Subcutaneous adipose tissue (tissue), 4 donors: ENCODE data around the gene HMCES. TPM values are rescaled to one million over a fixed set of nuclear protein-coding genes. Genes with fewer than 3 reads are reported as not detected.

ENCODE experiments used
- CTCF ChIP-seq: fragments of 450-650 bp; IDR thresholded peaks from one replicate; pipeline ENCODE4 v1.5.1; 2016; ENCODE audit warnings: low read depth, mild to moderate bottlenecking, control low read depth, antibody characterized with exemption, moderate library complexity
- total RNA-seq, 4 donors: library from RNA; depleted of rRNA; stranded (reverse); fragments of >200 nt; gene quantifications; one replicate each; pipeline ENCODE4 v1.1.0, GENCODE V29; 2016

HMCES gene
- total RNA-seq, 4 donors from 2014 or later = 23.6 to 62.9 (median 28.2) TPM

- no peak for TF ChIP-seq CTCF
Observed at GRCh38 chr3:129341331-129342141, 62.9 kb downstream of the HMCES start.

DNA sequence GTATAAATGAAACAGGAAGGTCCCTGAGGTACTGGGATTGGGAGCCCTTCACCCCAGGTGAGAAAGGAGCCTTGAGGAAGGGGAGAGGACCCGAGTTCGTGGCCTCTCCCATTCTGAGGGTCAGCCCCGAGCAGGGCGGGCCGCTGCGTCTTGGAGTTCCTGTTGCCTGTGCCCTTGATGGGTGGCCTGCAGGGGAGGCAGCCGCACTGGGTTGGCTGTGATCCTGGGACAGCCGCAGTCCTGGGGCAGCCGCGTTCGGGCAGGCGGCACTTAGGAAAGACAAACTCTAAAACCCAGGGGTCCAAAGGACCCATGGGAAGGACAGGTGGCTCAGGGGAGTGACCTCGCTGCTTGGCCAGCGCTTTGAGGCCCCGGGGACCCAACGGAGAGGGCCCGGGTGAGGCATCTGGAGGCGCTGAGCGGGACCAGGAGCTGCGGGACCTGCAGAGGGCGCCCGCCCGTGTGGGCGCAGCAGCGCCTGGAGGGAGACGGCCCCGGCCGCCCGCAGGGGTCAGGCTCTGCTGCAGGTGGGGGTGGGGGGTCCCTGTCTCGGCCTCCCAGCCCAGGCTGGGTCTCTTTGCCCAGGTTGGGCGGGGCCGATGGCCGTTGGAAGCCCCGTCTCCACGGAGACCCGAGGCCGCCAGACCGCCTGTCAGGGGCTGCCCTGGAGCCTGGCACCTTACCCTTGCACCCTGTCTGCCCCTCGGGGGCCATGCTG, 65.1 kb downstream of the HMCES start:
- TF ChIP-seq CTCF = no peak

DNA sequence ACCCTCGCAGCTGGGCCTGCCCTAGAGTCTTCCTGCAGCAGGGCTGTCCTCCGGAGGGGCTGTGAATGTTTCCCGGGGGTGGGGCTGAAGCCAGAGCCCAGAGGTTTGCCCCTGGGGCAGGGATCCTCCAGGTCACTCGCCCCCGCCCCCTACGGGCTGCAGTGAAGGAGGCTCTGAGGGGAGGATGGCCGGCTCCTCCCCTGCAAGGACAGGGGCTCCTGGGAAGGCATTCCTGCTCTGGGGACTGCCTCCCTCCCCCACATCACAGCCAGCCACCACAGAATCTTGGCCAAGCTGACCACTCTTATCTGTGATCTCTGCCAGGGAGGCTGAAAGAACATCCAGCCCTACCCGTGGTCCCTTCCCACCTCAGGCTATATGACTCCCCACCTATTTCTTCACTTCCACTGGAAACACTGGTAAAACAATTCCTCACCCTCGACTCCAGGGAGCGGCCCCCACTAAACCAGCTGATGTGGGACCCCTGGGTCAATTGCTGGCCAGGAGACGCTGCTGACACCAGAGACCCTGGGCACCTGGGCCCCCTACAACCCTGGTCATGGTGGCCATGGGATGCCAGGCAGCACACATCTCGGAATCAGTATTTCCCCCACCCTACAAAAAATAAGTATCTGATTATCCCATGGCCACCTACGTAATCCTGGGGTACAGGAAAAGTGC, 66.0 kb downstream of the HMCES start:
- TF ChIP-seq CTCF = no peak

DNA sequence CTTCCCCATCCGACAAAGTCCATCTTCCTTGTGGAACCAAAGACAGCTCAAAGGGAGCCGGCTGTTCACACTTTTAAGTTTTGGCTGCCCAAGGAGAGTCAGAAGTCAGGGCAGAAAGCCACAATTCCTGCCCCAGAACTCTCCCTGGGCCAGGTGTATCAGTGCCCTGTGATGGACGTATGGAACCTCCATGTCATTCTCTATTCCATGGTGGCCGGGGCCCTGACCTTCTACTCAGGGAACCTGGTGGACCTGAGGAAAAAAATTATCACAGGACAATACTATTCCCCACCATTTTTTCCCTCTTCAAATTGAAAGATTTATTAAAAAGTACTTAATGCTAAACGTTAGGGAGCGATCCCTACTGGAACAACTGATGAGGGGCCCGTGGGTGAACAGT, 66.6 kb downstream of the HMCES start:
- no peak for TF ChIP-seq CTCF

DNA sequence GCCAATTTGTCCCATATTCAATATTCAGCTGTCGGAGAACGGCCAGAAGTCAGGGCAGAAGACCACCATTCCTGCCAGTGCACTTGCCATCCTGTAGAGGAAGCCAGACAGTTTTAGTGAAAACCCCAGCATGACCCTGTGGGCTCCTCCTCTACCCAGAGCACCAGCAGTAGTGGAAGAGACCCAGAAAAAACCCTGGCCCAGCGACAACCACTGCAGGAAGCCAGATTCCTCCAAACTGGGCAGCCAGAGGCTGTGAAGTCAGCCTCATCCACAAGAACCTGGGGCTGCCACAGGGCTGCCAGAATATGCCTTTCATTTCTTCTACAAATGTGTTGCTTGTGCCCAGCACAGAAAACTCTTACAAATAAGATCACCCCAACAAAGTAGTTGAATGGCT, 67.3 kb downstream of the HMCES start:
- TF ChIP-seq CTCF = no peak

DNA sequence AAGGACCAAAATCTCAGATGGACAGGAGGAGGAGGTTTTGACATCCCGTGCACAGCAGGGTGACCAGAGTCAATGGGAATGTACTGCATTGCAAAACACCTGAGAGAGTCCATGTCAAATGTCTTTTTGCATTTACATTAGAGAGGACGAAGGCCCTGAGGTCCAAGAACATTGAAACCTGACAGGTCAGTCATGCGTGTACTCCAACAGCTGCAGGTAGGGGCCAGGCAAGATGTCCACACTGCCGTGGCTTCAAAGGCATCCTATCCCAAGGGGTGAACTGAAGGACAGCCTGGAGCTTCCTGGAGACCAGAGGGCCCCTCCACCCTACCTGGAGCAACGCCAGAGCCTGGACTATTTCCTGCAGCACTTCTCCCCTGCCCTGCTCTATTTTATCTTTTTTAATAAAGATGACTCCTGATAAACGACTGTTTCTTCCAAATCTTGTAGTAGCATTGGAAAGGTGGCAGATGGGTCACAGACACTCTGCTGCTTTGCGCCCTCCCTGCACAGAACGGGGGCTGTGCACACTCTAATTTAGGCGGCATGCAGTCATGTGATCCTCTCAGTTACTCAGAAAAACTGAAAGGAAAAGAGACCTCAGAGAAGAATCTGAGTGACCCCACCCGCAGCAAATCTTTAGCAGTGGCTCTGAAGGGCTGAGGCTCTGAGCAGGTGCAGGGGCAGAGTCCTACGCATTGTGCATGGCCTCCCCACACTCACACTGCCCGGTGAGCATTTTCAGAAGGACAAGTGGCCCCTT, 68.2 kb downstream of the HMCES start:
- no peak for TF ChIP-seq CTCF
